Measurements from ENCODE around the gene NEURL3. TPM values are rescaled to one million over a fixed set of nuclear protein-coding genes. Genes with fewer than 3 reads are reported as not detected.
"Not testable (repeated sequence)": the region's sequence is repeated elsewhere in the genome, so short reads cannot be mapped to it uniquely, and the experiment has no call there.

NEURL3 gene
- total and polyA plus RNA-seq, 7 donors, result 0.36 to 6.4 (median 3.5) TPM; not detected in 3

GRCh38 chr2:96501886-96502810 lies 3.0 kb downstream of the NEURL3 start:
- Histone ChIP-seq H3K4me3 (no peak overlapping the region), H3K4me1 (peaks cover 0 to 7% (median 0%) of the 10 kb centered on the region in 4 donors), H3K36me3 (no peaks in the 10 kb centered on the region), H3K27me3 (peaks cover 7 to 30% (median 28%) of the 10 kb centered on the region in 3 donors), H3K27ac (no peak overlapping the region), H3K9me3 (no peaks in the 10 kb centered on the region)
- 47 to 78% methylated on average over 16 of the region's 16 CpGs for WGBS, 2 donors
- DNase-seq, result no peak
- intact Hi-C loops (cut with DNase I), result loop anchor here (10.0 kb wide), 1 partner anchor 367 kb away; the partner anchor contains the start of gene ASTL
- no peak for TF ChIP-seq CTCF (IDR thresholded peaks at IDR 0.05)
- TF ChIP-seq POLR2A (IDR thresholded peaks at IDR 0.05), result no peak
- no peak for TF ChIP-seq EP300 (IDR thresholded peaks at IDR 0.05)
- TF ChIP-seq POLR2AphosphoS5 (IDR thresholded peaks at IDR 0.05), result no peak

GRCh38 chr2:96501471-96501874 lies 3.7 kb downstream of the NEURL3 start:
- intact Hi-C loops (cut with DNase I), result loop anchor here (10.0 kb wide), 1 partner anchor 367 kb away; the partner anchor contains the start of gene ASTL
- DNase-seq, result no peak
- 25 to 45% methylated on average over 2 of the region's 2 CpGs for WGBS, 2 donors
- H3K9me3 ChIP-seq, result no peaks in the 10 kb centered on the region
- H3K27ac ChIP-seq, result no peak overlapping the region
- no peaks in the 10 kb centered on the region for H3K36me3 ChIP-seq
- peaks cover 7 to 30% (median 28%) of the 10 kb centered on the region in 3 donors for H3K27me3 ChIP-seq
- H3K4me1 ChIP-seq, result peaks cover 0 to 7% (median 0%) of the 10 kb centered on the region in 4 donors
- TF ChIP-seq CTCF (IDR thresholded peaks at IDR 0.05) (no peak), POLR2AphosphoS5 (IDR thresholded peaks at IDR 0.05) (no peak), EP300 (IDR thresholded peaks at IDR 0.05) (no peak), POLR2A (IDR thresholded peaks at IDR 0.05) (no peak)
- no peak overlapping the region for H3K4me3 ChIP-seq

GRCh38 chr2:96500385-96501066 lies 4.6 kb downstream of the NEURL3 start:
- H3K27me3 ChIP-seq, result peaks cover 7 to 30% (median 28%) of the 10 kb centered on the region in 3 donors
- 69 to 91% methylated on average over 64 of the region's 64 CpGs for WGBS, 2 donors
- H3K9me3 ChIP-seq, result no peaks in the 10 kb centered on the region
- no peaks in the 10 kb centered on the region for H3K36me3 ChIP-seq
- H3K4me1 ChIP-seq, result peaks cover 0 to 7% (median 0%) of the 10 kb centered on the region in 4 donors
- TF ChIP-seq CTCF (IDR thresholded peaks at IDR 0.05) (no peak), POLR2A (IDR thresholded peaks at IDR 0.05) (no peak), EP300 (IDR thresholded peaks at IDR 0.05) (no peak), POLR2AphosphoS5 (IDR thresholded peaks at IDR 0.05) (no peak)
- H3K27ac ChIP-seq, result no peak overlapping the region
- no peak for DNase-seq
- intact Hi-C loops (cut with DNase I), result loop anchor here (10.0 kb wide), 1 partner anchor 366 kb away; the partner anchor contains the start of gene ASTL
- H3K4me3 ChIP-seq, result no peak overlapping the region

GRCh38 chr2:96499061-96499960 lies 5.8 kb downstream of the NEURL3 start:
- peaks cover 7 to 30% (median 28%) of the 10 kb centered on the region in 3 donors for H3K27me3 ChIP-seq
- 90 to 92% methylated on average over 15 of the region's 15 CpGs for WGBS, 2 donors
- intact Hi-C loops (cut with DNase I), result no loop called here
- TF ChIP-seq CTCF (IDR thresholded peaks at IDR 0.05), result no peak
- no peak for TF ChIP-seq POLR2A (IDR thresholded peaks at IDR 0.05)
- no peak for TF ChIP-seq POLR2AphosphoS5 (IDR thresholded peaks at IDR 0.05)
- no peak for TF ChIP-seq EP300 (IDR thresholded peaks at IDR 0.05)
- H3K27ac ChIP-seq, result no peak overlapping the region
- peaks cover 0 to 7% (median 0%) of the 10 kb centered on the region in 4 donors for H3K4me1 ChIP-seq
- DNase-seq, result no peak
- H3K4me3 ChIP-seq, result no peak overlapping the region
- H3K9me3 ChIP-seq, result peaks cover 0 to 5% (median 2%) of the 10 kb centered on the region in 4 donors
- H3K36me3 ChIP-seq, result no peaks in the 10 kb centered on the region

- DNase-seq; intact Hi-C loops (cut with DNase I); H3K36me3 ChIP-seq; H3K4me1 ChIP-seq; H3K27ac ChIP-seq; H3K4me3 ChIP-seq; H3K9me3 ChIP-seq: not testable (repeated sequence)
- 89 to 96% methylated on average over 6 of the region's 6 CpGs for WGBS, 2 donors
- H3K27me3 ChIP-seq, result peaks cover 7 to 30% (median 28%) of the 10 kb centered on the region in 3 donors
These were observed 6.5 kb downstream of the NEURL3 start for GRCh38 chr2:96498611-96499010.

Data from sigmoid colon (tissue), 7 donors.